Liver (tissue), 9 donors: Measurements from ENCODE around the gene TNS3. TPM values are rescaled to one million over a fixed set of nuclear protein-coding genes. Genes with fewer than 3 reads are reported as not detected.
A peak's percentile ranks its signal among the peaks of the same experiment; 100 is the strongest.

Experiments
- DNase-seq: peaks from one replicate; pipeline ENCODE4 v3.0.0-alpha.2; 2017; ENCODE audit warnings: low spot score
- H3K27ac ChIP-seq, 2 donors: one replicate each; pipeline ENCODE4 v1.7.0; 2013; ENCODE audit warnings: inconsistent platforms in 2 of 2, low read length in 2 of 2, control low read depth in 1 of 2, low read depth in 1 of 2, mild to moderate bottlenecking in 1 of 2
- H3K27me3 ChIP-seq, 4 donors: one replicate each; pipeline versions ENCODE4 v1.6.1 to v1.7.0; 2013; ENCODE audit warnings: low read length in 3 of 4, inconsistent platforms in 1 of 4, mild to moderate bottlenecking in 1 of 4, moderate library complexity in 1 of 4; ENCODE audit not compliant: control insufficient read depth in 4 of 4, insufficient read depth in 4 of 4
- H3K36me3 ChIP-seq, 4 donors: one replicate each; pipeline versions ENCODE4 v1.6.1 to v1.7.0; 2013; ENCODE audit warnings: low read length in 3 of 4, mild to moderate bottlenecking in 3 of 4, low read depth in 1 of 4, moderate library complexity in 1 of 4; ENCODE audit not compliant: control insufficient read depth in 4 of 4, insufficient read depth in 3 of 4
- H3K4me1 ChIP-seq, 4 donors: one replicate each; pipeline versions ENCODE4 v1.6.1 to v1.7.0; 2013; ENCODE audit warnings: low read length in 3 of 4, mild to moderate bottlenecking in 3 of 4, moderate library complexity in 1 of 4; ENCODE audit not compliant: control insufficient read depth in 4 of 4, insufficient read depth in 4 of 4
- H3K4me3 ChIP-seq, 3 donors: one replicate each; pipeline versions ENCODE4 v1.6.1 to v1.7.0; 2013; ENCODE audit warnings: low read length in 3 of 3, control low read depth in 1 of 3, low read depth in 1 of 3, mild to moderate bottlenecking in 1 of 3
- H3K9ac ChIP-seq, 2 donors: one replicate each; pipeline ENCODE4 v1.7.0; 2013; ENCODE audit warnings: low read length in 2 of 2, mild to moderate bottlenecking in 2 of 2, moderate library complexity in 2 of 2, control low read depth in 1 of 2, low read depth in 1 of 2
- H3K9me3 ChIP-seq, 4 donors: one replicate each; pipeline versions ENCODE4 v1.6.1 to v1.7.0; 2013; ENCODE audit warnings: low read length in 3 of 4; ENCODE audit not compliant: control insufficient read depth in 4 of 4
- ATF3 ChIP-seq: IDR thresholded peaks from 2 replicates; pipeline ENCODE4 v1.6.1; 2016; ENCODE audit warnings: antibody characterized with exemption
- CTCF ChIP-seq: fragments of 150-350 bp; IDR thresholded peaks from 2 replicates; pipeline ENCODE4 v1.5.1; 2017; ENCODE audit warnings: improper control_type of control experiment, low read depth, low read length; ENCODE audit not compliant: missing input control
- EGR1 ChIP-seq, 2 donors: IDR thresholded peaks; 2 replicates each; pipeline ENCODE4 v1.6.1; 2016 to 2018; ENCODE audit warnings: antibody characterized with exemption in 2 of 2, low read depth in 2 of 2
- FOXA1 ChIP-seq: IDR thresholded peaks from 2 replicates; pipeline ENCODE4 v1.6.1; 2016; ENCODE audit warnings: antibody characterized with exemption
- FOXA2 ChIP-seq: IDR thresholded peaks from 2 replicates; pipeline ENCODE4 v1.6.1; 2016; ENCODE audit warnings: antibody characterized with exemption
- GABPA ChIP-seq, 2 donors: IDR thresholded peaks in 1 of 2; conservative IDR thresholded peaks in 1 of 2; 2 replicates each; pipeline ENCODE4 v1.6.1; 2016; ENCODE audit warnings: antibody characterized with exemption in 2 of 2, mild to moderate bottlenecking in 1 of 2, moderate library complexity in 1 of 2
- HNF4A ChIP-seq, 2 donors: conservative IDR thresholded peaks; 2 replicates each; pipeline ENCODE4 v1.6.1; 2016; ENCODE audit warnings: antibody characterized with exemption in 2 of 2, mild to moderate bottlenecking in 2 of 2
- HNF4G ChIP-seq: IDR thresholded peaks from 2 replicates; pipeline ENCODE4 v1.6.1; 2016; ENCODE audit warnings: antibody characterized with exemption
- JUND ChIP-seq, 2 donors: IDR thresholded peaks; 2 replicates each; pipeline ENCODE4 v1.6.1; 2016; ENCODE audit warnings: antibody characterized with exemption in 2 of 2
- MAX ChIP-seq: IDR thresholded peaks from 2 replicates; pipeline ENCODE4 v1.6.1; 2016; ENCODE audit warnings: antibody characterized with exemption
- NR2F2 ChIP-seq: IDR thresholded peaks from 2 replicates; pipeline ENCODE4 v1.6.1; 2016; ENCODE audit warnings: antibody characterized with exemption
- RAD21 ChIP-seq, 2 donors: IDR thresholded peaks; 2 replicates each; pipeline ENCODE4 v1.6.1; 2016; ENCODE audit warnings: antibody characterized with exemption in 2 of 2, mild to moderate bottlenecking in 2 of 2
- REST ChIP-seq: IDR thresholded peaks from 2 replicates; pipeline ENCODE4 v1.6.1; 2016; ENCODE audit warnings: antibody characterized with exemption, mild to moderate bottlenecking
- RXRA ChIP-seq, 2 donors: IDR thresholded peaks; 2 replicates each; pipeline ENCODE4 v1.6.1; 2017 to 2018; ENCODE audit warnings: antibody characterized with exemption in 2 of 2, mild to moderate bottlenecking in 1 of 2
- SP1 ChIP-seq: IDR thresholded peaks from 2 replicates; pipeline ENCODE4 v1.6.1; 2018; ENCODE audit warnings: antibody characterized with exemption, mild to moderate bottlenecking
- TAF1 ChIP-seq: conservative IDR thresholded peaks from 2 replicates; pipeline ENCODE4 v1.6.1; 2016; ENCODE audit warnings: antibody characterized with exemption, mild to moderate bottlenecking
- YY1 ChIP-seq: IDR thresholded peaks from 2 replicates; pipeline ENCODE4 v1.6.1; 2016; ENCODE audit warnings: antibody characterized with exemption, mild to moderate bottlenecking
- ZBTB33 ChIP-seq: IDR thresholded peaks from 2 replicates; pipeline ENCODE4 v1.6.1; 2016; ENCODE audit warnings: antibody characterized with exemption
- WGBS: extraction: QIAGEN DNeasy Blood & Tissue Kit; methylation state at CpG from one replicate; pipeline ENCODE4 v1.1.7; 2013; 5-methylcytosine and 5-hydroxymethylcytosine counted together
- polyA plus RNA-seq, 2 donors: library from polyadenylated mRNA; stranded (reverse) in 1 of 2; unstranded in 1 of 2; fragments of 200-250 nt in 1 of 2; fragments of >200 nt in 1 of 2; fragmentation: Nextera tagmentation in 1 of 2; extraction: Ambion mirVana in 1 of 2; gene quantifications; one replicate each; pipeline versions ENCODE4 v1.2.1 to v1.2.3, GENCODE V29; 2013 to 2015
- total RNA-seq, 2 donors: library from RNA; depleted of rRNA; stranded (reverse); fragments of >200 nt; gene quantifications; one replicate each; pipeline ENCODE4 v1.2.3, GENCODE V29; 2014
- donor health status: healthy.
- donor health status: healthy.
- donor health status: healthy.
- donor health status: healthy.
- donor health status: healthy.

The TNS3 gene
- total and polyA plus RNA-seq, 4 donors: 16.8 to 100 (median 29.5) TPM

GRCh38 chr7:47537716-47538675 lies 43.9 kb downstream of the TNS3 start:
- TF ChIP-seq FOXA2: no peak
- no peak for TF ChIP-seq RAD21 (IDR thresholded peaks at IDR 0.05)
- TF ChIP-seq JUND (IDR thresholded peaks at IDR 0.05): no peak
- TF ChIP-seq HNF4G: no peak
- no peak for TF ChIP-seq FOXA1
- no peak for TF ChIP-seq SP1
- no peak for TF ChIP-seq CTCF
- no peak for TF ChIP-seq RXRA (IDR thresholded peaks at IDR 0.05)
- no peak for TF ChIP-seq TAF1
- TF ChIP-seq NR2F2: no peak
- TF ChIP-seq GABPA (IDR thresholded peaks at IDR 0.05 in 1 of 2, conservative IDR thresholded peaks at IDR 0.05 in 1 of 2): no peak
- no peak for TF ChIP-seq MAX
- no peak for TF ChIP-seq ZBTB33
- no peak for TF ChIP-seq REST
- no peak for TF ChIP-seq YY1
- TF ChIP-seq ATF3: no peak
- no peak for TF ChIP-seq EGR1 (IDR thresholded peaks at IDR 0.05; ENCODE audit: low read depth in 2 of 2)
- no peak for TF ChIP-seq HNF4A (conservative IDR thresholded peaks at IDR 0.05)
- H3K4me1 ChIP-seq: peaks cover 18 to 68% (median 44%) of the 10 kb centered on the region in 4 donors
- H3K27me3 ChIP-seq: no peaks in the 10 kb centered on the region
- peak overlapping the region in 2 of 3 donors; percentile 65 to 68 for H3K4me3 ChIP-seq
- H3K9ac ChIP-seq: peak overlapping the region; percentile 50 to 57
- peak overlapping the region; percentile 75 to 76 for H3K27ac ChIP-seq
- H3K36me3 ChIP-seq: no peaks in the 10 kb centered on the region
- no peak for DNase-seq
- no peaks in the 10 kb centered on the region for H3K9me3 ChIP-seq
- WGBS: 66% methylated on average over 17 of the region's 17 CpGs
